ENCODE results near the gene SYNE3.

Gene SYNE3

DNA sequence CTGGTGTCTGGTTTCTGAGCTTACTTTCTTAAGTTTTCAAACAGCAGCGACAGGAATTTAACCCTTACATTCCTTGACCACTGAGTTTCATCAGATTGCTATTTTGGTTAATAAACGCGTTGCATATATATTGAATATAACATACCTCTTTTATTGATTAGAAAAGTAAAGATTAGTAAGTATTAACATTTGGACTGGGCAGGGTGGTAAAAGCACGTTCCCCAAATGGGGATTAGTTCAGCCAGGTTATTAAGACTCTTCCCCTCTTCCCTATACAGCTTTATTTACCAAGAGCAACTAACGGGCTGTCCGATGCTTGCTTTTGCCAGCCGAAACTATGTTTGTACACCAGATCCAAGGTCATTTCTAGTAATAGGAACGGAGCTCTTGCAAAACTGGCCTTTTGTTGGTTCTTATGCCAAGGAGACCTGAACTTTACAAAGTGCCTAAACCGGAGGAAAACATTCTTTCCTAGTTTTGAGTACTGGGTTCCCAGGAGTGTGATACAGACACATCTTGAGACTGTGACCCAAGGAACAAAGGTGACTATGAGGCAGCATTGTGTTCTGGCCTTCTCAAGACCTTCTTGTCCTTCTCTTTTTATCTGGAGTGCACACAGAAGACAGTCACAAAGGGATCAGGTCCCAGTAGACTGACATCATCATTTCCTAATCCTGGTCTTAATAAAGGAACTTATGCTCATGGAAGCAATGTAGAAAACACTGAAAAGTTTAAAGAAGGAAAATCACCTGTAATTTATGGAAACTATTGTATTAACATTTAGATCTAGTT, 21.0 kb upstream of the SYNE3 start:
- H3K27me3 ChIP-seq (ENCODE audit: control insufficient read depth, insufficient read depth, low read length), result no peaks in the 10 kb centered on the region
- peaks cover 26% of the 10 kb centered on the region for H3K4me1 ChIP-seq (ENCODE audit: control insufficient read depth, insufficient read depth, low read length)
- H3K36me3 ChIP-seq (ENCODE audit: insufficient read depth, low read length), result no peaks in the 10 kb centered on the region
- no peak overlapping the region for H3K4me3 ChIP-seq (ENCODE audit: low read length)
- H3K9ac ChIP-seq (ENCODE audit: low read depth, low read length), result no peak overlapping the region
- peak overlapping the region; percentile 95 for H3K4me2 ChIP-seq (ENCODE audit: low read length)
- H3K9me3 ChIP-seq (replicated peaks; ENCODE audit: low read length), result no peaks in the 10 kb centered on the region

DNA sequence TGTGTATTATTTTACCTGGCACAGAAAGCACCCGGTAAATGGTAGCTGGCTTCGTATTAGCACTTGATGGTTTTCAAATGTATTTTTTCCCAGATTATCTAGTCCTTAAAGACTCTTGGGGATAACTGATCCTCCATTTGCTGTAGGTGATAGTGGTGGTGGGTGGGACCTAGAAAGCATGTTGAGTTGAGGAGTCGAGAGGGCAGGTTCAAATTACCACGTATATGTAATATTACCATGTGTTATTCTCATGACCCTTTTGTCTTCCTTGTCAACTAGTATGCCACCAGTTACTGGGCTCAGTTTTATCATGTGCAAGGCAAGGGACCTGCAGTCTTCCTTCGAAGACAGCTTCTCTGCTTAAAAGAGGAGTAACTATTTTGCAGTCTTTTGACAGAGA, 20.2 kb upstream of the SYNE3 start:
- H3K4me1 ChIP-seq (ENCODE audit: control insufficient read depth, insufficient read depth, low read length), result peaks cover 34% of the 10 kb centered on the region
- no peaks in the 10 kb centered on the region for H3K36me3 ChIP-seq (ENCODE audit: insufficient read depth, low read length)
- peak overlapping the region; percentile 88 for H3K4me3 ChIP-seq (ENCODE audit: low read length)
- no peaks in the 10 kb centered on the region for H3K27me3 ChIP-seq (ENCODE audit: control insufficient read depth, insufficient read depth, low read length)
- H3K9ac ChIP-seq (ENCODE audit: low read depth, low read length), result peak overlapping the region; percentile 86
- H3K9me3 ChIP-seq (replicated peaks; ENCODE audit: low read length), result no peaks in the 10 kb centered on the region
- peak overlapping the region; percentile 95 for H3K4me2 ChIP-seq (ENCODE audit: low read length)

DNA sequence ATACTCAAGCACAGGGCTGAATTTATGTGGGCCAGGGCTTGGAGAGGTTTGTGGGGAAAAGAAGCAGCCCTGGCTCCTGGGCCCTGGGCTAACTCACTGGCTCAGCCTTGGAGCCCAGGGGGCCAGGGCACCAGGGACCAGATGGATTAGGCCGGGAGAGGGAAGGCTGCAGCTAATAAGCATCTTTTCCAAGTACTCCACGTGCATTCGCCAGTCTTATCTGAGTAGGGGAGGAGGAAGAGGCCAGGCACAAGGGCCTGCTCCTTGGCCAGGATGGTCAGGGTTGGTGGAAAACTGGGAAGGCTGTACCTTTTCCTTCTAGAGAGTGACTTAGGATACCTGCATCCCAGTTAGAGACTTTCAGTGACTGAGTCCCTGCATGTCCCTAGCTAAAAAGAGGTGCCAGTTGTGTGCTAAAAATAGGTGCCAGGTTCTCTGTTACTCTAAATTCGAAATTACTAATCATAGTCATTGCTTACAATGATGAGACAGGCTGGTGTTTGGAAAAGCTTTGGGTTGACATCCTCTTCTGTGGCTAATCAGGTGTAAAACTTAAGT, 19.7 kb upstream of the SYNE3 start:
- H3K4me1 ChIP-seq (ENCODE audit: control insufficient read depth, insufficient read depth, low read length), result peaks cover 39% of the 10 kb centered on the region

GRCh38 chr14:95535226-95536021, 19.0 kb upstream of the SYNE3 start:
- Histone ChIP-seq H3K4me3 (ENCODE audit: low read length) (peak overlapping the region; percentile 88), H3K4me2 (ENCODE audit: low read length) (peak overlapping the region; percentile 95), H3K36me3 (ENCODE audit: insufficient read depth, low read length) (no peaks in the 10 kb centered on the region), H3K9me3 (replicated peaks; ENCODE audit: low read length) (no peaks in the 10 kb centered on the region), H3K27me3 (ENCODE audit: control insufficient read depth, insufficient read depth, low read length) (no peaks in the 10 kb centered on the region), H3K4me1 (ENCODE audit: control insufficient read depth, insufficient read depth, low read length) (peaks cover 46% of the 10 kb centered on the region), H3K9ac (ENCODE audit: low read depth, low read length) (peak overlapping the region; percentile 86)

More for the DNA sequence above, 19.7 kb upstream of the SYNE3 start:
- Histone ChIP-seq H3K36me3 (ENCODE audit: insufficient read depth, low read length) (no peaks in the 10 kb centered on the region), H3K9me3 (replicated peaks; ENCODE audit: low read length) (no peaks in the 10 kb centered on the region), H3K27me3 (ENCODE audit: control insufficient read depth, insufficient read depth, low read length) (no peaks in the 10 kb centered on the region), H3K9ac (ENCODE audit: low read depth, low read length) (peak overlapping the region; percentile 86), H3K4me3 (ENCODE audit: low read length) (peak overlapping the region; percentile 88), H3K4me2 (ENCODE audit: low read length) (peak overlapping the region; percentile 95)

GRCh38 chr14:95534299-95535225, 18.1 kb upstream of the SYNE3 start, which contains the start of gene GLRX5:
Gene GLRX5, plus strand, starts transcription at chr14:95535050. Its CDS starts 40 bp downstream, at chr14:95535090.
- Histone ChIP-seq H3K36me3 (ENCODE audit: insufficient read depth, low read length) (no peaks in the 10 kb centered on the region), H3K4me1 (ENCODE audit: control insufficient read depth, insufficient read depth, low read length) (peaks cover 49% of the 10 kb centered on the region), H3K9me3 (replicated peaks; ENCODE audit: low read length) (no peaks in the 10 kb centered on the region), H3K4me2 (ENCODE audit: low read length) (peak within 1 kb of the TSS; percentile 95), H3K4me3 (ENCODE audit: low read length) (peak within 1 kb of the TSS; percentile 88), H3K9ac (ENCODE audit: low read depth, low read length) (peak within 1 kb of the TSS; percentile 89), H3K27me3 (ENCODE audit: control insufficient read depth, insufficient read depth, low read length) (no peaks in the 10 kb centered on the region)

DNA sequence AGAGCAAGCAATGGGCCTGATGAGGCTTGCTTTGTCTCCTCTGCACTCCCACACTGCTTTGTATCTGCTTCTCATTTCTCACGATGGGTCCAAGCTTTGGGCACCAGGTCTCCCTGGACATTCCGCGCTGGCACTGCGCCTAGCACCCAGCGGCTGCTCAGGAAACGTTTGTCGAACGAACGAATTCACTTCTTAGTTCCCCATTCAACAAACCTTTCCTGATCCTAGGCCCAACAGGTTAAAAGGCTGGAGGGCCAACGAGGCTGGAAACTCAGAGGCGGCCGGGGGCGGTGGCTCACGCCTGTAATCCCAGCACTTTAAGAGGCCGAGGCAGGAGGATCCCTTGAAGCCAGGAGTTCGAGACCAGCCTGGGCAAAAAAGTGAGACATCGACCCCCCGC, 17.4 kb upstream of the SYNE3 start:
- H3K9me3 ChIP-seq (replicated peaks; ENCODE audit: low read length), result no peaks in the 10 kb centered on the region
- H3K4me3 ChIP-seq (ENCODE audit: low read length), result peak overlapping the region; percentile 87
- H3K4me2 ChIP-seq (ENCODE audit: low read length), result peak overlapping the region; percentile 94
- H3K27me3 ChIP-seq (ENCODE audit: control insufficient read depth, insufficient read depth, low read length), result no peaks in the 10 kb centered on the region
- peak overlapping the region; percentile 89 for H3K9ac ChIP-seq (ENCODE audit: low read depth, low read length)
- H3K4me1 ChIP-seq (ENCODE audit: control insufficient read depth, insufficient read depth, low read length), result peaks cover 57% of the 10 kb centered on the region
- no peaks in the 10 kb centered on the region for H3K36me3 ChIP-seq (ENCODE audit: insufficient read depth, low read length)

DNA sequence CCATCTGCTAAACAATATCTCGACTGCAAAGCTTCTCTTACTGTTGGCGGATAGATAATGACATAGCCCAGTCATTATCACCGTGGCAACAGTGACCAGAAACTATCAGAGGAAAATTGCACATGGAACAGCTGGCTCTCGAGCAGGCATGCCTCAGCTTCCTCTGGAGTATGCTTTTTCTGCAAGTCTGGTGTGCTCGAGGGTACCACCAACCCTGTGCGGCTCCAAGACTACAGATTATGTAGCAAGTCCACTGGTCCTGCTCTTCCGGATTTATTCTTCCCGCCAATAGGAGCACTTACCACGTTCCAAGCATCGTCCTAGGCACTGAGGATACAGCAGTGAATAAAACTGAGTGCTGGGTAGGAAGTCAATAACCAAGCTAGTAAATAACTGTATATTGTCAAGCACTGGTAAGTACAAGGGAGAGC, 17.0 kb upstream of the SYNE3 start:
- Histone ChIP-seq H3K4me2 (ENCODE audit: low read length) (peak overlapping the region; percentile 94), H3K4me1 (ENCODE audit: control insufficient read depth, insufficient read depth, low read length) (peaks cover 57% of the 10 kb centered on the region), H3K9me3 (replicated peaks; ENCODE audit: low read length) (no peaks in the 10 kb centered on the region), H3K36me3 (ENCODE audit: insufficient read depth, low read length) (no peaks in the 10 kb centered on the region), H3K9ac (ENCODE audit: low read depth, low read length) (peak overlapping the region; percentile 89), H3K27me3 (ENCODE audit: control insufficient read depth, insufficient read depth, low read length) (no peaks in the 10 kb centered on the region), H3K4me3 (ENCODE audit: low read length) (peak overlapping the region; percentile 87)

DNA sequence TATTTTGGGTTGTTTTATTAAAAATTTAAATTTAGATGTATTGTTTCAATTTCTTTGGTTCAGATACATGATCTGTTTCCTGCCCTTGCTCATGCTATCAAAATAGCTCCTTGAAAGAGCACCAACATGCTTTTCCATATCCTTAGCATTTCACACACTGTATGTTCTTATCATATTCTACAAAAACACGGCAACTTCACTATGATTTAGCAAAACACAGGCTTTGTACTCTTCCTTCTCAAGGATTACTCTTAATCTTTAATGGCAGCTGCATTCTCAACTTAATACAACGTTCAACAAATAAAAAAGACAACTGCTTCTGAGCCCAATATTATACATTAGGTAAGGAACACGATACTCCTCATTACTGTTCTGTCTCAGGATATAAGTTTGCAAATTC, 15.5 kb upstream of the SYNE3 start:
- Histone ChIP-seq H3K4me3 (ENCODE audit: low read length) (peak overlapping the region; percentile 87), H3K4me1 (ENCODE audit: control insufficient read depth, insufficient read depth, low read length) (peaks cover 56% of the 10 kb centered on the region)

DNA sequence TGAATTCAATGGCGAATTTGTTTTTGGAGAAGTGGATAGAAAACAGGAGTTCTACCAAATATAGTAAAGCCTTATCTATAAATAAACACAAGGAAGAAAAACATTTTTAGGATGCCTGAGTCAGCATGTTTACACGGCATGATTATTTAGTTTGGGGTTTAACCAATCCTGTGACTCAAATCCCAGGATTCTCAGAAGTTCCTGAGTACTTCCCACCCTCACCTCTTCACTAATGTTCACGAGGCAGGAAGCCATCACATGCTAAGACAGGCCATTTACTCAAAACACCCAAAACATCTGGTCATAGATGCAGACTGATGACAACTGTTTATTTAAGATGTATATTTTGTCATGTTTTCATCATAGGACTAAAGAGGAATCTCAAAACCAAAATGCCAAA, 15.0 kb upstream of the SYNE3 start:
- H3K4me1 ChIP-seq (ENCODE audit: control insufficient read depth, insufficient read depth, low read length), result peaks cover 56% of the 10 kb centered on the region
- H3K4me2 ChIP-seq (ENCODE audit: low read length), result peak overlapping the region; percentile 94
- H3K4me3 ChIP-seq (ENCODE audit: low read length), result peak overlapping the region; percentile 87
- H3K36me3 ChIP-seq (ENCODE audit: insufficient read depth, low read length), result no peaks in the 10 kb centered on the region
- H3K9me3 ChIP-seq (replicated peaks; ENCODE audit: low read length), result no peaks in the 10 kb centered on the region
- H3K9ac ChIP-seq (ENCODE audit: low read depth, low read length), result peak overlapping the region; percentile 89
- no peaks in the 10 kb centered on the region for H3K27me3 ChIP-seq (ENCODE audit: control insufficient read depth, insufficient read depth, low read length)

More for the DNA sequence above, 15.5 kb upstream of the SYNE3 start:
- Histone ChIP-seq H3K27me3 (ENCODE audit: control insufficient read depth, insufficient read depth, low read length) (no peaks in the 10 kb centered on the region), H3K9ac (ENCODE audit: low read depth, low read length) (peak overlapping the region; percentile 89), H3K36me3 (ENCODE audit: insufficient read depth, low read length) (no peaks in the 10 kb centered on the region), H3K9me3 (replicated peaks; ENCODE audit: low read length) (no peaks in the 10 kb centered on the region), H3K4me2 (ENCODE audit: low read length) (peak overlapping the region; percentile 94)

DNA sequence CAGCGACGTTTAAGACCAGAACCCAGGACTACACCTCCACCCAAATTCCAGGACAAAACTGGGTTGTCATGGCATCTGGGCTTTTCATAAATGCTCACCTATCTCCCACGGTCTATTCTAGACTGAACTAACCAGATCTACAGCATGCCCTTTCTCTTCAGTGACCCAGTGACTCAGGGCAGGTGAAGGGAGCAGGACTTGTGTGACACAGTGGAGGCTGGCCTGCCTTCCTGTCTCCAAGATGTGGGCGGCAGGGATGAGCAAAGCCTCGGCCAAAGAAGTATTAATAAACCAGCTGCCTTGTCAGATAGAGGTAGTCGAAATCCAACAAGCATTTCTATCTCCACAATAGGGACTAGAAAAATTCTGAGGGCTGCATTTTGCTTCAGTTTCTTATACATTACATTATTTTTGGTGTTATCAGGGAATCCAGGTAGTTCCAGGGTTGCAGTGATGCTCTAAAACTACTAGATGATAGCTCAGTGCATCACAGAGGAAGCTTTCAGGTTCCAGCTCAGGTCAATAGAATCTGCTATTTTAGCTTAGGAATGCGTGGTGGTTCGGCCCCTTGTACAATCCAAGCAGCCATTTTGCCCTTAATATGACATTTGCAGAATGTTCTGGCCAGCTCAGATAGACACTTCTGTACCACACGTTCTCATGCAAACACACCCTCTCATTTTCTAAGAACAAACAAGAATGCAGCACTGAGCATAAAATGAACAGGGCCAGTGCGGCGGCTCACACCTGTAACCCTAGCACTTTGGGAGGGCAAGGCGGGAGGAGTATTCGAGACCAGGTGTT, 14.2 kb upstream of the SYNE3 start:
- Histone ChIP-seq H3K4me1 (ENCODE audit: control insufficient read depth, insufficient read depth, low read length) (peaks cover 50% of the 10 kb centered on the region), H3K4me3 (ENCODE audit: low read length) (no peak overlapping the region)

More for the DNA sequence above, 14.2 kb upstream of the SYNE3 start:
- no peaks in the 10 kb centered on the region for H3K27me3 ChIP-seq (ENCODE audit: control insufficient read depth, insufficient read depth, low read length)
- H3K9me3 ChIP-seq (replicated peaks; ENCODE audit: low read length), result no peaks in the 10 kb centered on the region
- peak overlapping the region; percentile 94 for H3K4me2 ChIP-seq (ENCODE audit: low read length)
- no peaks in the 10 kb centered on the region for H3K36me3 ChIP-seq (ENCODE audit: insufficient read depth, low read length)
- H3K9ac ChIP-seq (ENCODE audit: low read depth, low read length), result peak overlapping the region; percentile 4

All from skeletal muscle satellite cell (primary cell).